ENCODE measurements around the gene TRIM13.

DNA sequence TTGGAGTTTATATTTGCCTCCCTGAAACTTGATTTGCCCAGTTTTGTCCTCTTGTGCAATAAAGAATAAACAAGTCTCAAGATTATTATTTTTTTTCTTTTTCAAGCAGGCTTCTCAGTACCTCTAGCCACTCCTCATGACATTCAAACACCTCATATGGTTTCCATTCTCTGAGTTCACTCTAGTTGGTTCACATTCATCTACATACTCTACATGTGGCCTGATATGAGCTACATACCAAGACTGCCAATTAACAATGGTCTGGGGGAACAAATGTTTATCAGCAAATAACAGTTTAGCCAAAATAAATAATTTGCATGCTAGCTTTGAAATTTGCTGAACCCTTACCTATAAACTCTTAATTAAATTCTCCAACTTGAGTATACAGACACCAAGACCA is 40.9 kb downstream of the TRIM13 start:
- TF ChIP-seq CTCF (IDR thresholded peaks at IDR 0.05; ENCODE audit: poor library complexity, severe bottlenecking) (no peak), EZH2 (IDR thresholded peaks at IDR 0.05; ENCODE audit: borderline replicate concordance, insufficient read depth, low read length, poor library complexity, severe bottlenecking) (no peak), RAD21 (conservative IDR thresholded peaks at IDR 0.05) (no peak), EP300 (conservative IDR thresholded peaks at IDR 0.05; ENCODE audit: poor library complexity, severe bottlenecking) (no peak), REST (IDR thresholded peaks at IDR 0.05; ENCODE audit: borderline replicate concordance) (no peak), SMC3 (conservative IDR thresholded peaks at IDR 0.05; ENCODE audit: poor library complexity) (no peak), TAF1 (IDR thresholded peaks at IDR 0.05; ENCODE audit: low read depth) (no peak), MXI1 (conservative IDR thresholded peaks at IDR 0.05; ENCODE audit: poor library complexity, severe bottlenecking) (no peak)
